GOT3 (cell line): ENCODE results near the gene MEGF11.

Source experiments
- DNase-seq: peaks from one replicate; lab custom pipeline; 2025; ENCODE audit warnings: mixed read lengths; lab: John Stamatoyannopoulos, UW

MEGF11 gene

DNA sequence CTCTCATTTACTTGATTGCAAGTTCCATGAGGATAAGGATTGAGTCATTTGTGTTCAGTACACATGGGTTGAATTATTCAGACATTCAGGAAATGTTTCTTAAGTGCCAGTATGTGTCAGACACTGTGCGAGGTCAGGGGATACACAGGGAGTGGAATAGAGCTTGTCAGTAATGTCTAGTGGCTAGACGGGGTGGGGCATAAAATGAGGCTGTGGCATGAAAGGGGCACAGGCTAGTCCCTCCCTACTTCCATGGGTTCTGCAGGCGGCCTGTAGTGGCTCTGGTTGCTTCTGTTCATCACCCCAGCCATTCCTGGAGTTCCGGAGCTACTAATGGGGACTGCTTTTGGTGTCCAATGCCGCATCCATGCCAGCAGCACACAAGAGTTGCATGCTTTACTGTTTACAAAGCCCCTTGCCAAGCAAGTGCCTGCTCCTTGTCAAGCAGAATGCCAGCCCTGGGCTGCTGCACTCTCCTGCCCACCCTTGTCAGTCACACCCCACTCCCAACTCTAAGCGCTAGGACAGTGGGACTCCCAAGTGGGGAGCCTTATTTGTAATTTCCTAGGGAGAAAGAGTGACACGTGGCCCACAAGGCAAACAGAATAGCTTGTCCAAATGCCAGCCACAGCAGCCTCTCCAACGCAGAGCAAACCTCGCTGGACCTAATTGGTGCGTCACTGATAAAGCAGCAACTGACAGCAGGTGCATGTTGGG, 313.5 kb downstream of the MEGF11 start:
- DNase-seq, result no peak

DNA sequence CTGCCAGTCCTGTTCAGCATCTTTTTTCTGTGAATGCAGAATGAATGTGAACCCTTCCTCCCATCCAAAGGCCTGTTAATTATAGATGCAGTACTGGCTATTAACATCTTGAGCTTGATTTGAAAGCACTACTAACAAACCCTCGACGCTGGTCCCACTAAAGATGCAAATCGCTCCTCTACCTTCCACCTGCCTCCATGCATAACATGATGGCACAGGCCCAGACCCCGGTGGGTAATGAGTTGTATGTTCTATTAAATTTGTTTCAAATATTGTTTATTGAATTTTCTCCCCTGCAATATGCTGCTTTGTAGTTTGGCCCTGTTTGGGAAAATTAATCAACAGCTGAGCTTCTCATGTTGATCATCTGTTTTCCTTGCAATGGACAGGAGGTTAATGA, 314.9 kb downstream of the MEGF11 start:
- DNase-seq, result no peak

DNA sequence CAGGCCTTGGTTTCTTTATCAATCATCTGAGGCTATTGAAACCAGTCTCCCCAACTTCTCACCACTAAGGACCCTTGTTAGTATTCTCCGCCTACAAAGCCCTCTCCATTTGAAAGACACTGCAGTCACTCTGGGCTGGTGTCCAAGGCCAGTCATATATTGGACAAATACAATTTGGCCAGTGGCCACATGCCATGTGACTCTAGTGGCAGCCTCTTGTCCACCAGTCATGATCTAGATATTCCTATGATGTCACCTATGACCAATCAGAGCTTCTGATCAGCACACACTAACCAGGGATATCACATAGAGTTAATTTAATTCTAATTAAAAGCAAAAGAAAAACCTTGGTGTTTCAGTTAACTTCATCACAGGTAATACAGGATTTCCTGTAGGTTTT, 316.1 kb downstream of the MEGF11 start:
- no peak for DNase-seq

GRCh38 chr15:65937054-65937453, 316.5 kb downstream of the MEGF11 start:
- no peak for DNase-seq

GRCh38 chr15:65936282-65936681, 317.3 kb downstream of the MEGF11 start:
- no peak for DNase-seq

- no peak for DNase-seq
Observed at GRCh38 chr15:65935391-65935790, 318.2 kb downstream of the MEGF11 start.

- no peak for DNase-seq
Observed at GRCh38 chr15:65931221-65931620, 322.3 kb downstream of the MEGF11 start.

DNA sequence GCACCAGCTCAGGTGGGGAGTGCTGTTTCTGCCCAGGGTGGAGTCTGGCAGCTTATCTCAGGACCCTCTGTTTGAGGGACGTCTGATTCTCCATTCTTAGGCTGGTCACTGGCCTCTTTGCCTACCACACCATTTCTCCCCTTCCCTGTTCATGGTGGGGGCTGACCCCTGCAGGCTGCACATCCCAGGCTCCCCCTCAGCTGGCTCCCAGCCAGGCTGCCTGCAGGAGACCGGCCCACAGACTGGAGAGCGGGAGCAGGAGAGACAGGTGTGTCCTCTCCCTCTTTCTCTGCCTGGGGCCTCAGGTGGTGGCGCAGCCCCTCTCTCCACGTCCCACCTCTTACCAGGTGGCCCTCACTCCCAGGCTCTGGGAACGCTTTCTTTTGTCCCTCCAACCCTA, 323.4 kb downstream of the MEGF11 start:
- no peak for DNase-seq

DNA sequence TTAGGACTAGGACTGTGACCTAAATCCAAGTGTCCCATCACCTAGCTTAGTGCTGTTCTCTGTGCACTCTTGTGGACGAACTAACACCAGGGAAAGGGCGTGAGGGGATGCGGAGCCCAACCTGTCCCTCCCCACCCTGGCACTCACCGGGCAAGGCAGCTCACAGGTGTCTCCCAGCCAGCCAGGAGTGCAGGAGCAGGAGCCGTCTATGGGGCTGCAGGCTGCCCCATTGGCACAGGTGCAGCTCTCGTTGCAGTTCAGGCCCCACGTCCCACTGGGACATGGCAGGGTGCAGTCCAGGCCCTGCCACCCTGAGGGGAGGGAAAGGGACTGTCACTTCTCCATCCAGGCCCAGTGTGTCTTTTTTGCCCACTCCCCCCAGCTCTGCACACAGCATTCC, 324.0 kb downstream of the MEGF11 start:
- DNase-seq, result no peak

DNA sequence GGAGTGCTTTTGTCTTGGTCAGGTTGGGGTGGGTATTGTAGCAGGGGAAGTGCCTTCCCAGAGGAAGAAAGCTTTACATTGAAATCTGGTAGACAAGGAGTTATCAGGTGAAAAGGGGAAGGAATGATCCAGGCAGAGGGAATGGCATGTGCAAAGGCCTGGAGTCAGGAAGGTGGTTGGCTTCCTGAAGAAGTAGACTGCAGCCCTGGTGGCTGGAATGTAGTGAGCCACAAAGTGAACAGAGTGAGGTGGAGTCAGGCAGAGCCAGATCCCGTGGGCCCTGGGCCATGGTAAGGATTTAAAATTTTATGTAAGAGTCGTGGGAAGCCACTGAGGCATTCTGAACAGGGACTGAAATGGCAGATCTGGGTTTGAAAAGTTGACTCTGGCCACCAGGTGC, 326.0 kb downstream of the MEGF11 start:
- DNase-seq, result no peak

DNA sequence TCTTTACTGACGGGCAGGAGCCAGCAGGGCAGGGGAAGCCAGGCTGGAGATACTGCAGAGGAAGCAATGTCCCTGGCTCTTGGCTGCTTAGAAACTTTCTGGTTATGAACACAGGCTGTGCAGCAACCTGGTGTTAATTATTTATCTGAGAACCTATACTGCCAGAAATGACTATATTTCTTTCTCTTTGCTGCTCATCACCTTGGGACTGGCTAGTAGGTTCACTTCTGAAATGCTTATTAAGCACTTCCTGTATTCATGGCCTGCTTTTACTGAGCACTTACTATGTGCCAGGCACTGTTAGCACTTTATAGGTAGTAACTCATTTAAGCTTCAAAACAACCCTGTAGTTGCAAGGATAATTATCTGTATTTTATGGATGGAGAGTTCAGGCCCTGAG, 326.7 kb downstream of the MEGF11 start:
- no peak for DNase-seq

DNA sequence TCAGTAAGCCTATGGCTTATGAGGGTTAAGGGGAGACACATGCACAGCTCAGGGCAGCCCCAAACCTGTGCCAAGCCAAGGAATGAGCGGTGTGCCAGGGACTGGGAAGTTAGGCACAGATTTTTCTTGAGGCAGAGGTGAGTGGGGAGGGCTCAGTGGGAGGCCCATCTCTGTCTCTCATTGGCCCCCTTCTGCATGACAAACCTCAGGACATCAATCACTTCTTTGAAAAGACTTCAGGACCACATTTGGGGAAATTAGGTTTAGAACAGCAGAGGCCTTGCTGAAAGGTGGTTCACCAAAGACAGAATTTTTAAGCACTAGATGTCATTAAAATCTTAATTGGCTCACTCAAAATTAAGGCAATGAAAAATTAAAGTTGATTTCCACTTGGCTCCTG, 327.1 kb downstream of the MEGF11 start:
- DNase-seq, result no peak

- DNase-seq, result no peak
Observed at GRCh38 chr15:65925338-65925737, 328.2 kb downstream of the MEGF11 start.

DNA sequence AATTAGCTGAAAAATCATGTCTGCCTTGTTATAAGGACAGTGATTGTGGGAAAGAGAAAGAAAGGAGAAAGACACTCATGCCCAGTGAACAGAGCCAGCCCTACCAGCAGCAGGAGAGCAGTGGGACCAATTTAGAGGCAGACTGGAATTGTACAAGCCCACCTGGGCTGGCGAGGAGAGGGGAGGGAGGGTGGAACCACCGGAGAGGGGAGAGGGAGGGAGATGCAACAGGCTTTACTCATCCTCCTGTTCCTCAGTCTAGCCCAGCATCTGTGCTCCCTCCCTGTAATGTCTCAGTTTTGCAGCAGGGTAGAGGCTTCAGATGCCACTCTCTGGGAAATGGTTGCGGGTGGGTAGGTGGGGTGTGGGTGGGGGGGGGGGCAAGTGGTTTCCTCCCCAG, 329.5 kb downstream of the MEGF11 start:
- DNase-seq, result no peak

DNA sequence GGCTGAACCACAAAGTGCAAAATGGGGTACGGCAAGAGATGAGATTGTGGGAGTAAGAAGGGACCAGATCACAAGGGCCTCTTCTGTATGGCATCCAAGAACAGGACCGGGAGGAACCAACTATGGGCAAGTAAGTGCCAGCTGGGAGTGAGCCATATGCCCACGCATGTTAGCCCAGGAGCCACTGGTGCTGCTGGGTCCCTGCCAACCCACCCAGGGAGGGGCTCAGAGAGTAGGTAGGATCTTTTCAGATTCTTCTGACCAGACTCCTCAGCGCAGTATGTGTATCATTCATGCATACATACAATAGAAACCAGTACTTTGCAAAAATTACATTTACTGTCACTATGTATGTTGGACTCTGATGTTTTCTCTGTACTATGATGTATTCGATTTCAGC, 330.3 kb downstream of the MEGF11 start:
- no peak for DNase-seq

DNA sequence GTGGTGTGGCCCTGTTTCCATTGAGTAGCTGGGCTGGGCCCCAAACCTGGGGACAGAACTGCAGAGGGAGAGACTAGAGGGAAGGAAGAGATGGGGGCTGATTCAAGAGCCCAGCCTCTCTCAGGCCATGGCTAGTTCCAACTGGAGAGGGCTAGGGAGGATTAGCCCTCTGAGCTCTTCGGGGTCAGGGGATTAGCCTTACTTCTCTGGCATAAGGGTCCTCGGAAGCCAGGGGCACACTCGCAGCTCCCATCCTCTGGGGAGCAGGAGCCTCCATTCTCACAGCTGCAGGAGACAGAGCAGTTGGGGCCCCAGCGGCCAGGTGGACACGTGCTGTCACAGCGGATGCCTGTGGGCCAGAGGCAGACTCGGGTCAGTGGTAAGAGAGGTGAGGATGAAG, 330.9 kb downstream of the MEGF11 start:
- DNase-seq, result no peak

DNA sequence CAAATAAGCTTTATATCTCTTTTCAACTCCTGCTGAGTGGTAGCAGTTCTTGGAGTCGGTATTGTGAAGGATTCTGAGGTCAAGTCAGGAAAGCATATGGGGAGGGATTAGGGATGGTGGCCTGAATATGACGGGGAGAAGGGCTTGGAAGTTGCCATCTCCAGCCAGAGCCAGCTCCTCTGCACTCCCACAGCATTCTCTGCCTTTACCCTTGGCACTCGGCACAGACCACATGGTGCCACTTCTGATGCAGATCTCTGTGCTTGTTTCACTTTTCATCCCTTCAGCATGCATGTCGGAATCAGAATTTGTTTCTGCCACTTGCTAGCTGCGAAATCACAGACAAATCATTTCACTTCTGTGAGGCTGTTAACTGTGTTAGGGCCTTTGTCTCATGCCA, 331.8 kb downstream of the MEGF11 start:
- DNase-seq, result no peak

DNA sequence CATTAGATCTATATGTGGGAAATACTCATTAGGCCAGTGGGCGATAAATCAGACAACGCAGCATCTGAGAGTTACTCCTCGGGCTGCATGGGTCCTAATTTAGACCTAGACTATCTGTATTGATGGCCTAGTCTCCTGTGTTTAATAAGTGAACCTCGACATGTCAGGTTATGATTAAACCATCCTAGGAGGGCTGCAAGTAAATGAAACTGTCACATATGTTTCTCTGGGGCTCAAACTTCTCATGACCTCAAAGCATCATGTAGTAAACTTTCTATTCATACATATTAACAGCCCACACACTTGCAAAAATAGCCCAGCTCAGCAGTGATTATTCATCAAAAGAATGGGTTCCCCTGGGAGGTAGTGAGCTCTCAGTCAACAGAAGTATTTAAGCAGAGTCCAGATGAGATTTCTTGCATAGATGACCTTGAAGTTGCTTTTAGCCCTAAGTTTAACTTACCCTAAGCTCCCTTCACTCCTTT, 332.7 kb downstream of the MEGF11 start:
- no peak for DNase-seq

GRCh38 chr15:65920121-65920520, 333.4 kb downstream of the MEGF11 start:
- DNase-seq, result no peak

DNA sequence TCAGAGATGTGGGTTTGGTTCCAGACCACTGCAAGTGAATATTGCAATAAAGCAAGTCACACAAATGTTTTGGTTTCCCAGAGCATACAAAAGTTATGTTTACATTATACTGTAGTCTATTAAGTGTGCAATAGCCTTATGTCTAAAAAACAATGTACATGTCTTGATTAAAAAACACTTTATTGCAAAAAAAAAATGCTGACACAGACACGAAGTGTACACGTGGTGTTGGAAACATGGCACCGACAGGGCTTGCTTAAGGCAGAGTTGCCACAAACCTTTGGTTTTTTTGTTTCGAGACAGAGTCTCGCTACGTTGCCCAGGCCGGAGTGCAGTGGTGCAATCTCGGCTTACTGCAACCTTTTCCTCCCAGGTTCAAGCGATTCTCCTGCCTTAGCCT, 334.2 kb downstream of the MEGF11 start:
- DNase-seq, result no peak

DNA sequence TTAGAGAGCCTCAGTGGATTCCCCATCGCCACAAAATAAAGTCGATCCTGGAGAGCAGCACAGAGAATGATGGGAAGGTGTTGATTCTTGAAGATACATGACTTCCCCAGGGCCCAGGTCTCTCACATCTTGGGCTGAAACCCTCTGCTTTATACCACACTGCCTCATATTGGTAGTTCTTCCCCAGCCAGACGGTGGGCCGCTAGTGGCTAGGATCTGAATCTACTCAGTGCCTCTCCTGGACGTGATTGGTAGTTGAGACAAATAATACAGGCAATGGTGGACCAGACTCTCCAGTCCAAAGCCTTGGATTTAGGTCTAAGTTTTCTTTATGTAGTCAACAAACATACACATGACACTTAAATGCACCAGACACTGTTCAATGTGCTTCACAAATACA, 334.6 kb downstream of the MEGF11 start:
- no peak for DNase-seq

DNA sequence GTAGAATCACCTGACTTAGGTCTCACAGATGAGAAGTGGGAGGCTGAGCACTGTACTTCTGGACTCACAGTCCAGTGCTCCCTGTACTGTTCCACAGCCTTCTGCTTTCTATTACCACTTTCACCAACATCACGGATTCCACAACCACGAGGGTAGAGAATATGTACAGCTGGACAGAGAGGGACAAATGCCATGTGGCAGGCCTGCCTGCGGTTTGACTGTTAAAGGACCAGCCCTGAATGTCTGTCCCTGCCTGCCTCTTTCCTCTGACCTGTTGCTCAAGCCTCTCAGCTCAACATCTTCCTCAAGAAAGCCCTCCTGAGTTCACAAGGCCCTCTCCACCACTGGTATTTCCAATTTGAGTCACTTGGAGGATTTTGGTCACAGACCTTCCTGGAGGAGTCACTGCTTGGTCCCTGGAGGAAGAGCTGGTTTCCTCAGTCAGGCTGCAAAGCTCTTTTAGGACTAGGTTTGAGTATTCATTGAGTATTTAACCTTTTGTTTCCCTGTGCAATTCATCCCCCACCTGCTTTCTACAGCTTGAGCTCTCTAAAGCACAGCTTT, 335.1 kb downstream of the MEGF11 start:
- DNase-seq, result no peak

DNA sequence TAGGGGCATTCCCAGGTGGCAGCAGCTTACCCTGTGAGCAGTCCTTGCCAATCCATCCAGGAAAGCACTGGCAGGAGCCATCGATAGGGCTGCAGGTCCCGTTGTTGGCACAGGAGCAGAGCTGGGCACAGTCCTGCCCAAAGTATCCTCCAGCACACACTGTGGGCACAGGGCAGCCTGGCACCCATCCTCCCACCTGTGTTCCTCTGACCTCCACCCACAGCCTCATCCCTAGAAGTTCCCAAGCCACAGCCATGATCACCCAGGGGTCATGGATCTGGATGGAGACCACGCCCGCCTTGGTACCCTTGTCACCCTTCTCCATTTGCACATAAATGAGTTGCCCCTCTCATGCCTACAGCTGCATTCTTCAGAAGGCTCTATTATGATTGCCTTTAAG, 335.6 kb downstream of the MEGF11 start:
- DNase-seq, result no peak

- DNase-seq, result no peak
Observed at GRCh38 chr15:65917407-65917756, 336.2 kb downstream of the MEGF11 start.
